Measurements from ENCODE around the gene MYOG.

Gene MYOG

GRCh38 chr1:203090421-203091198 lies 4.8 kb upstream of the MYOG start:
- no peak for DNase-seq

GRCh38 chr1:203089651-203090045 lies 3.8 kb upstream of the MYOG start:
- no peak for DNase-seq

GRCh38 chr1:203089001-203089650 lies 3.3 kb upstream of the MYOG start:
- no peak for DNase-seq

GRCh38 chr1:203088441-203088840 lies 2.6 kb upstream of the MYOG start:
- DNase-seq = no peak

GRCh38 chr1:203086992-203087763 lies 1.4 kb upstream of the MYOG start:
- no peak for DNase-seq

GRCh38 chr1:203084588-203085527 lies 954 bp downstream of the MYOG start:
- DNase-seq = no peak

GRCh38 chr1:203083463-203083921 lies 2.3 kb downstream of the MYOG start:
- DNase-seq = no peak

GRCh38 chr1:203082571-203083462 lies 3.0 kb downstream of the MYOG start:
- no peak for DNase-seq

- DNase-seq = no peak
These were observed 3.6 kb downstream of the MYOG start for GRCh38 chr1:203082231-203082505.

GRCh38 chr1:203081465-203082230 lies 4.2 kb downstream of the MYOG start:
- no peak for DNase-seq

- DNase-seq = no peak
These were observed 5.4 kb downstream of the MYOG start for GRCh38 chr1:203080456-203080855.

GRCh38 chr1:203078478-203078877 lies 7.3 kb downstream of the MYOG start:
- DNase-seq = no peak

- DNase-seq = no peak
These were observed 7.9 kb downstream of the MYOG start for GRCh38 chr1:203077956-203078355.

- DNase-seq = no peak
These were observed 8.4 kb downstream of the MYOG start for GRCh38 chr1:203077367-203077766.

- DNase-seq = no peak
These were observed 9.7 kb downstream of the MYOG start for GRCh38 chr1:203076031-203076511.

GRCh38 chr1:203075236-203076030 lies 10.4 kb downstream of the MYOG start:
- no peak for DNase-seq

GRCh38 chr1:203074610-203075009 lies 11.2 kb downstream of the MYOG start:
- no peak for DNase-seq

- DNase-seq = no peak
These were observed 12.3 kb downstream of the MYOG start for GRCh38 chr1:203073469-203073868.

- DNase-seq = no peak
These were observed 12.9 kb downstream of the MYOG start for GRCh38 chr1:203072911-203073310.

All from bone marrow (tissue), 2 donors.